C4-2B (cell line): ENCODE data around the gene ANK3.

Experiments used
- H3K27ac ChIP-seq: fragments of 450-650 bp; 2 replicates; pipeline ENCODE4 v1.5.1; 2017
- ZFX ChIP-seq: fragments of 450-650 bp; IDR thresholded peaks from 2 replicates; pipeline ENCODE4 v1.6.1; 2017
- TF ChIP-seq, protein P1 (sequence below): fragments of 450-650 bp; conservative IDR thresholded peaks from 2 replicates; pipeline ENCODE4 v1.5.1; 2017; ENCODE audit warnings: mild to moderate bottlenecking

ANK3 gene

DNA sequence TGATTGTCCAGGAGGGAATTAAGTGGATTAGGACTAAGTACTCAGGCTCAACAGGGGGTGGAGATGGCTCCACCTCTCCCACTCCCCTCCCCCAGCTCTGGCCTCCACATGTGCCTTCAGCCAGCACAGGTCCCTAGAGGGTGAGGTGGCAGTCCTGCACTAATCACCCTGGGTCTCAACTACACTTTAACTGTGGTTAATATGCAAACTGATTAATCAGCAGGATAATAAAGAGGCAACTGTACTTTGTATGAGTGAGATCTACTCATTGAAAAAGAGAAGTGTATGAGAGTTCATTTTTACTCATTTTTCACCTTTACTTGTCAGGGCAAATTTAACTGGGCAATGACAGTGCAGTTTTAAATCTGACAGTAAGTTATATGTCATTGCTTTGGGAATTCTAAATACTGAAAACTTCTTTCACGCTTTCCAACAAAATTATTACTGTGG is 259.5 kb downstream of the ANK3 start:
- H3K27ac ChIP-seq = no peak overlapping the region
- TF ChIP-seq, protein P1, sequence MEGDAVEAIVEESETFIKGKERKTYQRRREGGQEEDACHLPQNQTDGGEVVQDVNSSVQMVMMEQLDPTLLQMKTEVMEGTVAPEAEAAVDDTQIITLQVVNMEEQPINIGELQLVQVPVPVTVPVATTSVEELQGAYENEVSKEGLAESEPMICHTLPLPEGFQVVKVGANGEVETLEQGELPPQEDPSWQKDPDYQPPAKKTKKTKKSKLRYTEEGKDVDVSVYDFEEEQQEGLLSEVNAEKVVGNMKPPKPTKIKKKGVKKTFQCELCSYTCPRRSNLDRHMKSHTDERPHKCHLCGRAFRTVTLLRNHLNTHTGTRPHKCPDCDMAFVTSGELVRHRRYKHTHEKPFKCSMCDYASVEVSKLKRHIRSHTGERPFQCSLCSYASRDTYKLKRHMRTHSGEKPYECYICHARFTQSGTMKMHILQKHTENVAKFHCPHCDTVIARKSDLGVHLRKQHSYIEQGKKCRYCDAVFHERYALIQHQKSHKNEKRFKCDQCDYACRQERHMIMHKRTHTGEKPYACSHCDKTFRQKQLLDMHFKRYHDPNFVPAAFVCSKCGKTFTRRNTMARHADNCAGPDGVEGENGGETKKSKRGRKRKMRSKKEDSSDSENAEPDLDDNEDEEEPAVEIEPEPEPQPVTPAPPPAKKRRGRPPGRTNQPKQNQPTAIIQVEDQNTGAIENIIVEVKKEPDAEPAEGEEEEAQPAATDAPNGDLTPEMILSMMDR = no peak
- no peak for TF ChIP-seq ZFX

DNA sequence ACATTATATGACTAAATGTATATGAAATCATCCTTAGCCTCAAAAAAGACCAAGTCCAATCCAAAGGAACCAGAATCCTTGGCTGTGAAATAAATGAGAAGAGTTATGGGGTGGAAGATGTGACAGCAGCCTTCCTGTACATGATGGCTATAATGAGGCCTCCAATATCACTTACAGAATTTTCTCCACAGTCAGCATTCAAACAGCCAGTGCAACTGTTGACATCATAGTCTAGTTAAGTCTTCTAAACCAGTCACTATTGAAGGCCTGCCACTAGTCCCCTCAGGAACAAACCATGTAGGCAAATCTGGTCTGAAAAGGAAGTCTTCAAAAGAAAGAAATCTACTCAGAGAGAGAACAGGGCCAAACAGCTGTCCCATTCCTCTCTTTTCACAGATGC is 263.8 kb downstream of the ANK3 start:
- TF ChIP-seq, protein P1 = no peak
- no peak for TF ChIP-seq ZFX
- H3K27ac ChIP-seq = no peak overlapping the region

DNA sequence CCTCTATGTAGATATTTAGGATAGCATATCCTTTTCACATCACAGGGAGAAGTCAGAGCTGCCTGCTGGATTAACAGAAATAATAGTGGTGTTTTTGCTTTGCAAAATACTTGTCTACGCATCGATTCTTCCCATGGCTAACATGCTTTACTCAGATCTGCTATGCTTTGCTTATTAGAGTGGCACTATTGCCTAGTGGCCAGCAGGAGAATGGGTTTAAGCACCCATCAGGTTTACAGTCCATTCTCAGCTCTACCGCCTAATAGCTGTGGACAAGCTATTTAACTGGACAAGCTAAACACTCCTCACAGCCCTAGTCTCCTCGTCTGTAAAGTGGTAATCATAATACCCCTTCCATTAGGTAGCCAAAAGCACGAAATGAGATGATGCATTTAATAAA is 265.1 kb downstream of the ANK3 start:
- TF ChIP-seq, protein P1 = no peak
- no peak for TF ChIP-seq ZFX
- H3K27ac ChIP-seq = no peak overlapping the region

DNA sequence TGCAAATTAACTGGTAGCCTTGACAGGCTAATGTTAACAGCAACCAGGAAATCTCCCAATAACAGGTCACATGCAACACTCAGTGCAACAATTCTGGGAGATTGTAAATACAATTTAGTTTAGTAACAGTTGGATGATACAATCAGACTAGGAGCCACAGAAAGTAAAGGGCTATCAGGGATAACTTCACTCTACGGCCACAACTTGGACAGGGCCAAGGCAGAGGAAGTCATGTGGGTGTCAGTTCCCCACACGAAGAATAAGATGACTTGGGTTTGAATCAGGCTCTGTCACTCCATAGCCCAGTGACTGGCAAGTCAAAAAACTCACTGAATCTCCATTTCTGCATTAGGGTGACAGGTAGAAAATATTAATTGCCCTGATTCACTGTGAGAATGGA is 266.0 kb downstream of the ANK3 start:
- no peak overlapping the region for H3K27ac ChIP-seq

DNA sequence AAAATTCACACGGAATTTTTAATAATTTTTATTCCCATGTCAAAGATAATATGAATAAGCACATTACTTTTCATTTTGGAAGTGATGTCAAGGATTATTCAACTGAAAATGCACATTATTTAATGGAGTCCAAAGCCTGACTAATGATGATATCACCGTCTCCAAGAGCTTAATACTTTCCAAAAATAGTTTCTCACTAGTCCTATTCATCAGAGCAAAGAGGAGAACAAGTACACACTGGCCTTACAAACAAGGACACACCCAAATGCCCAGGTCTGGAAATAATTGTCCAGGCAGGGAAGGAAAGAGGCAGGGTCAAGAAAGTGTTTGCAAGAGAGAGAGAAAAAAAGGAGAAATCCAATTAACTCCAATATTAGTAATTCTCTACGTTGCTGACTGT is 266.5 kb downstream of the ANK3 start:
- TF ChIP-seq ZFX = no peak
- TF ChIP-seq, protein P1 = no peak
- H3K27ac ChIP-seq = no peak overlapping the region

More for the DNA sequence above, 266.0 kb downstream of the ANK3 start:
- TF ChIP-seq, protein P1 = no peak
- TF ChIP-seq ZFX = no peak

DNA sequence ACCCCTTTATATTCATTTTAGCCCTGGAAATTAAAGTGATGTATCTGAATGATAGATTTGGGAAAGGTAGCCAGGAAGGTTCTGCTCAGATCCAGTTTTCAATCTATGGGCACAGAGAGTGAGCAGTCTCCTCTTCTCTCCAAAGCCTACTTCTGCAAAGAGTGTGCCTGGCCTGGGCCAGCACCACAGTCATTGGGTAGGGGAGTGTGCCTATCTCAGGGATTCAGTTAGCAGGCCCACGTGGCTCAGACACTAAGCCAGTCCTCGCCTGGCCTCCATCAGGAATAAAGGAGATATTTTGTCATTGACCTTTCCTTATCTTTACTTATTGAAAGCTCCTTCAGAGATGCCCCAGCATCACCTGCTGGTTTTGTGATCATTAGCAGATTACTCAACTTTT is 267.5 kb downstream of the ANK3 start:
- no peak overlapping the region for H3K27ac ChIP-seq
- TF ChIP-seq, protein P1 = no peak
- TF ChIP-seq ZFX = no peak

DNA sequence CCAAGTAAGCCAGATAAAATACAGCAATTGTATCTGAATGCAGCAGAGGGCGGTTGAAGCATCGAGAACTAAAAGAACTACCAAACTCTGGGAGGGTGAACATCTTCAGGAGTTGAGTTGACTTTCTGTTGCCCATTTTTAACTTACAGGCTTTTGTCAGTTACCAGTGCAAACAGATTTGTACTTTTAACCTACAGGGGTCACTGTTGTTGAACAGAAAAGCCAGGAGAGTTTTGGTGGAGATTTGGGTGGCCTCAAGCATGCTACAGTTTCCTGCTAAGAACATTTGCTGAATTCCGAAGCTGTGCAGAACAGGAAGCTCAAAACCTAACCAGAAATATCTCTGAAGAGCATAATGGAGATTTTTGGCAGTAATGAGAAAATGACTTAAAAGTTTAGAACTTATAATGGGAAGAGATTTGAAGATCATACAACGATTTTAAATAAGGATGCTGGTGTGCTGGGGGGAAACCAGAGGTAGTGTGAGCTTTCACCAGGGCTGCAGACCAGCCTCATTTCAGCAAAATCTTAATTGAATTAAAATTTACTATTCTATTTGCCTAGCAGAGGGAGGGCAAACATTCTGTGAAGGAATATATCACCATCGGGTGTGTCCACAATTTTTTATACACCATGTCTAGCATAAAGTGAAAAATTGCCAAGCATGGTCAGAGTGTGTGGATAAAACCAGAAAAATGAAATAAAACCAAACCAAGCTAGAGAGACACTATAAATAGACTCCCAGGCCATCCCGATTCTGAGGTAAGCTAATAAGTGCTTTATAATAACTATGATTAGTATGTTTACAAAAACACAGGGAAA is 274.7 kb downstream of the ANK3 start:
- H3K27ac ChIP-seq = no peak overlapping the region
- TF ChIP-seq, protein P1 = peak; percentile 78
- no peak for TF ChIP-seq ZFX
